ENCODE measurements around the gene RAPH1.

GRCh38 chr2:203446071-203446481 lies 89.0 kb downstream of the RAPH1 start:
- no peak for TF ChIP-seq POLR2AphosphoS5 (IDR thresholded peaks at IDR 0.05; ENCODE audit: borderline replicate concordance, low read depth, low read length)
- TF ChIP-seq EZH2 (IDR thresholded peaks at IDR 0.05), result no peak
